Keratinocyte (primary cell): ENCODE measurements around the gene HINT1. TPM values are rescaled to one million over a fixed set of nuclear protein-coding genes. Genes with fewer than 3 reads are reported as not detected.

Experiments
- DNase-seq: peaks from one replicate; pipeline ENCODE4 v3.0.0-alpha.2; 2011; ENCODE audit warnings: low read depth, missing footprints, low spot score
- FAIRE-seq: peaks from 2 replicates; lab custom pipeline; 2011; peaks lifted over from hg19 to GRCh38; lab: Jason Lieb, UNC
- H2AFZ ChIP-seq: 2 replicates; pipeline ENCODE4 v1.6.0; 2012; ENCODE audit warnings: low read length, control low read depth, inconsistent platforms; ENCODE audit not compliant: control insufficient read depth
- H3K27ac ChIP-seq: 2 replicates; pipeline ENCODE4 v1.5.1; 2011; ENCODE audit warnings: low read length; ENCODE audit not compliant: control insufficient read depth, insufficient read depth
- H3K27me3 ChIP-seq: 3 replicates; pipeline ENCODE4 v1.6.0; 2011; ENCODE audit warnings: low read length; ENCODE audit not compliant: control insufficient read depth, insufficient read depth; ENCODE audit errors: extremely low read depth
- H3K36me3 ChIP-seq, 2 experiments: 2 replicates in 1 of 2; 3 replicates in 1 of 2; pipeline ENCODE4 v1.5.1; 2011; ENCODE audit warnings: low read length in 2 of 2, mild to moderate bottlenecking in 1 of 2; ENCODE audit not compliant: control insufficient read depth in 2 of 2, insufficient read depth in 2 of 2; ENCODE audit errors: extremely low read depth in 1 of 2
- H3K4me1 ChIP-seq: 3 replicates; pipeline ENCODE4 v1.5.1; 2011; ENCODE audit warnings: low read length; ENCODE audit not compliant: control insufficient read depth, insufficient read depth; ENCODE audit errors: extremely low read depth
- H3K4me2 ChIP-seq: 3 replicates; pipeline ENCODE4 v1.6.0; 2011; ENCODE audit warnings: low read depth, low read length; ENCODE audit not compliant: control insufficient read depth, insufficient read depth; ENCODE audit errors: extremely low read depth
- H3K4me3 ChIP-seq, 3 experiments: fragments of 200-600 bp in 1 of 3; sonication (generic) in 1 of 3; 2 replicates in 2 of 3; 3 replicates in 1 of 3; pipeline ENCODE4 v1.5.1; 2011 to 2016; ENCODE audit warnings: low read length in 3 of 3, mild to moderate bottlenecking in 3 of 3, control low read depth in 2 of 3, inconsistent platforms in 1 of 3, low read depth in 1 of 3, mixed read lengths in 1 of 3, mixed run types in 1 of 3, moderate library complexity in 1 of 3; ENCODE audit not compliant: control insufficient read depth in 2 of 3, insufficient read depth in 2 of 3; ENCODE audit errors: extremely low read depth in 1 of 3
- H3K79me2 ChIP-seq: 2 replicates; pipeline ENCODE4 v1.6.0; 2012; ENCODE audit warnings: low read length; ENCODE audit not compliant: control insufficient read depth, insufficient read depth
- H3K9ac ChIP-seq: 3 replicates; pipeline ENCODE4 v1.6.0; 2011; ENCODE audit warnings: low read length; ENCODE audit not compliant: control insufficient read depth, insufficient read depth; ENCODE audit errors: extremely low read depth
- H3K9me1 ChIP-seq: 3 replicates; pipeline ENCODE4 v1.6.0; 2011; ENCODE audit warnings: low read length; ENCODE audit not compliant: control insufficient read depth, insufficient read depth; ENCODE audit errors: extremely low read depth
- H3K9me3 ChIP-seq: 2 replicates; pipeline ENCODE4 v1.5.1; 2012; ENCODE audit warnings: low read depth, low read length; ENCODE audit not compliant: control insufficient read depth
- H4K20me1 ChIP-seq: 3 replicates; pipeline ENCODE4 v1.6.0; 2011; ENCODE audit warnings: low read length; ENCODE audit not compliant: control insufficient read depth, insufficient read depth; ENCODE audit errors: extremely low read depth
- CTCF ChIP-seq, 3 experiments: IDR thresholded peaks in 1 of 3; conservative IDR thresholded peaks in 1 of 3; optimal IDR thresholded peaks in 1 of 3; 2 replicates in 2 of 3; 3 replicates in 1 of 3; pipeline versions ENCODE3 to v1.5.1; 2011; ENCODE audit warnings: low read length in 3 of 3, mild to moderate bottlenecking in 3 of 3, moderate library complexity in 2 of 3, control low read depth in 1 of 3, inconsistent platforms in 1 of 3; ENCODE audit not compliant: insufficient read depth in 2 of 3; ENCODE audit errors: extremely low read depth in 1 of 3
- EZH2 ChIP-seq: IDR thresholded peaks from one replicate; pipeline ENCODE4 v1.6.1; 2012; ENCODE audit warnings: inconsistent platforms, mild to moderate bottlenecking, low read length, moderate library complexity
- dilution Hi-C: fragments of 300-500 bp; cut with MboI; formaldehyde crosslinking; loops from one replicate; pipeline ENCODE4 v1.7.0; 2020; ENCODE audit warnings: low sequenced_read_pairs; ENCODE audit not compliant: extremely low pct_ligation_motif_present
- polyA plus RNA-seq, 5 experiments: library from polyadenylated mRNA; depleted of rRNA in 3 of 5; stranded (reverse) in 3 of 5; stranded (forward) in 1 of 5; unstranded in 1 of 5; fragments of >200 nt; gene quantifications; 1 replicate in 1 of 5; 2 replicates in 3 of 5; 3 replicates in 1 of 5; pipeline versions ENCODE4 v1.2.1 to v1.2.3, GENCODE V29; 2011 to 2012; ENCODE audit warnings: missing spikeins in 2 of 5, low read depth in 1 of 5, low replicate concordance in 1 of 5

HINT1 gene
- polyA plus RNA-seq, 1 donor (not counting 4 experiments of a cell fraction or from before 2014, with no cell fraction given) = 857 TPM

DNA sequence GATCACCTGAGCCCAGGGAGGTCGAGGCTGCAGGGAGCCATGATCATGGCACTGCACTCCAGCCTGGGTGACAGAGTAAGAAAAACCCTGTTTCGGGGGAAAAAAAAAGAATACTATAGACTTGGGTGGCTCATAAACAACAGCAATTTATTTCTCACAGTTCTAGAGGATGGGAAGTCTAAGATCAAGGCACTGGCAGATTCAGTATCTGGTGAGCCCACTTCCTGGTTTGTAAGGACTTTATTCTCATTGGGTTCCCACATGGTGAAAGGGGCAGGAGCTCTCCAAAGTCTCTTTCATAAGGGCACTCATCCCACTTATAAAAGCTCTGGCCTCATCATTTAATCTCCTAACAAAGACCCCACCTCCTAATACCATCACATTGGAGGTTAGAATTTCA is 8.7 kb downstream of the HINT1 start:
- no peak for TF ChIP-seq EZH2
- no peak for TF ChIP-seq CTCF (optimal IDR thresholded peaks at IDR 0.05 in 1 of 3, IDR thresholded peaks at IDR 0.05 in 1 of 3, conservative IDR thresholded peaks at IDR 0.05 in 1 of 3; ENCODE audit: extremely low read depth in 1 of 3, insufficient read depth in 2 of 3, low read length in 3 of 3)
- Histone ChIP-seq H3K36me3 (peaks cover 10 to 11% of the 10 kb centered on the region in 2 experiments), H3K79me2 (peaks cover 19% of the 10 kb centered on the region), H4K20me1 (peaks cover 3% of the 10 kb centered on the region), H3K27me3 (no peaks in the 10 kb centered on the region), H3K27ac (no peak overlapping the region), H3K9me3 (no peaks in the 10 kb centered on the region), H3K9me1 (no peaks in the 10 kb centered on the region), H3K4me3 (no peak overlapping the region), H3K4me1 (no peaks in the 10 kb centered on the region), H2AFZ (no peak overlapping the region), H3K4me2 (no peak overlapping the region), H3K9ac (no peak overlapping the region)
- DNase-seq (no peak), FAIRE-seq (no peak)
- dilution Hi-C loops = no loop called here

DNA sequence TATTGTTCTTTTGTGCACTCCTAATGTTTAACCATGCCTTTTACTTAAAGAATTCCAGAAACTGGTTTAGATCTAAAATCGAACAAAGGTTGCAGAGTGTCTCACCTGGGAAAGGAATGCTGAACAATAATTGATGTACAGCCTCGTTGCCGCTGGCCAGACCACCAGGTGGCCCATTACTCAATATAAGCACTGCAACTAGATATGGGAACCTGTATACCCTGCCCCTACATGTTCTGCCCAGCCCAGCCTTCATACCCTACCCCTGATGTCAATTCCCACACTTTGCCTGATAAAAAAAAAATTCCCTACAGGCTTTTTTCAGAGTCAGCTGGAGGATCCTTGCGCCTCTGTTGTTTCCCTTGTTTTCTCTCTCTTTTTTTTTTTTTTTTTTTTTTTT is 13.8 kb downstream of the HINT1 start:
- dilution Hi-C loops = no loop called here
- Histone ChIP-seq H3K4me3 (no peak overlapping the region), H3K9ac (no peak overlapping the region), H3K79me2 (no peaks in the 10 kb centered on the region), H3K4me1 (no peaks in the 10 kb centered on the region), H3K9me3 (no peaks in the 10 kb centered on the region), H3K4me2 (no peak overlapping the region), H4K20me1 (no peaks in the 10 kb centered on the region), H3K27me3 (no peaks in the 10 kb centered on the region), H3K27ac (no peak overlapping the region), H2AFZ (no peak overlapping the region), H3K9me1 (no peaks in the 10 kb centered on the region), H3K36me3 (no peaks in the 10 kb centered on the region)
- TF ChIP-seq EZH2 = no peak
- no peak for TF ChIP-seq CTCF (optimal IDR thresholded peaks at IDR 0.05 in 1 of 3, IDR thresholded peaks at IDR 0.05 in 1 of 3, conservative IDR thresholded peaks at IDR 0.05 in 1 of 3; ENCODE audit: extremely low read depth in 1 of 3, insufficient read depth in 2 of 3, low read length in 3 of 3)
- FAIRE-seq = no peak
- DNase-seq = no peak
